Keratinocyte (primary cell): ENCODE results near the gene SLC66A1.

Experiments
- CTCF ChIP-seq, 3 experiments: IDR thresholded peaks in 1 of 3; conservative IDR thresholded peaks in 1 of 3; optimal IDR thresholded peaks in 1 of 3; 2 replicates in 2 of 3; 3 replicates in 1 of 3; pipeline versions ENCODE3 to v1.5.1; 2011; ENCODE audit warnings: low read length in 3 of 3, mild to moderate bottlenecking in 3 of 3, moderate library complexity in 2 of 3, control low read depth in 1 of 3, inconsistent platforms in 1 of 3; ENCODE audit not compliant: insufficient read depth in 2 of 3; ENCODE audit errors: extremely low read depth in 1 of 3
- EZH2 ChIP-seq: IDR thresholded peaks from one replicate; pipeline ENCODE4 v1.6.1; 2012; ENCODE audit warnings: inconsistent platforms, mild to moderate bottlenecking, low read length, moderate library complexity

- no peak for TF ChIP-seq CTCF (optimal IDR thresholded peaks at IDR 0.05 in 1 of 3, IDR thresholded peaks at IDR 0.05 in 1 of 3, conservative IDR thresholded peaks at IDR 0.05 in 1 of 3; ENCODE audit: extremely low read depth in 1 of 3, insufficient read depth in 2 of 3, low read length in 3 of 3)
- no peak for TF ChIP-seq EZH2
Measured at GRCh38 chr1:19367584-19368041, 55.5 kb downstream of the SLC66A1 start.
